ENCODE results near the gene GLI1.

- TF ChIP-seq CTCF (IDR thresholded peaks at IDR 0.05) (no peak), POLR2A (IDR thresholded peaks at IDR 0.05) (no peak)
Observed at GRCh38 chr12:57454213-57454565, 5.4 kb upstream of the GLI1 start.
